GM19023 (cell line): ENCODE results near the gene ORAI2.
A peak's percentile ranks its signal among the peaks of the same experiment; 100 is the strongest.
"Not testable (repeated sequence)": the region's sequence is repeated elsewhere in the genome, so short reads cannot be mapped to it uniquely, and the experiment has no call there.

Source experiments
- ATAC-seq: cut with Tn5 transposase; IDR thresholded peaks from one replicate; pipeline ENCODE4 v1.9.1; 2021; ENCODE audit warnings: mild to moderate bottlenecking, moderate library complexity; ENCODE audit not compliant: unreplicated experiment

The ORAI2 gene

GRCh38 chr7:102433219-102434038, at the start of gene ORAI2:
TSS of gene ORAI2 (plus strand) at chr7:102433575. CDS start at chr7:102438957, 5,382 bp downstream.
- peak; percentile 67 for ATAC-seq

- ATAC-seq = no peak
Observed at GRCh38 chr7:102387064-102387463, 46.3 kb upstream of the ORAI2 start.

GRCh38 chr7:102389810-102390209, 43.6 kb upstream of the ORAI2 start:
- no peak for ATAC-seq

- ATAC-seq = no peak
Observed at GRCh38 chr7:102390697-102391484, 42.5 kb upstream of the ORAI2 start.

GRCh38 chr7:102392330-102392729, 41.0 kb upstream of the ORAI2 start:
- no peak for ATAC-seq

- no peak for ATAC-seq
Observed at GRCh38 chr7:102393467-102393866, 39.9 kb upstream of the ORAI2 start.

GRCh38 chr7:102395592-102395872, 37.8 kb upstream of the ORAI2 start:
- no peak for ATAC-seq

- peak; percentile 98 for ATAC-seq
Observed at GRCh38 chr7:102395873-102396709, 37.3 kb upstream of the ORAI2 start, which contains the start of gene PRKRIP1. TSS of gene PRKRIP1 (plus strand) at chr7:102396363. CDS start at chr7:102396412, 49 bp downstream.

GRCh38 chr7:102396710-102397019, 36.7 kb upstream of the ORAI2 start:
- ATAC-seq = peak; percentile 4

- no peak for ATAC-seq
Observed at GRCh38 chr7:102398543-102398942, 34.8 kb upstream of the ORAI2 start.

GRCh38 chr7:102400360-102400759, 33.0 kb upstream of the ORAI2 start:
- no peak for ATAC-seq

GRCh38 chr7:102403563-102403962, 29.8 kb upstream of the ORAI2 start:
- ATAC-seq = no peak

- peak; percentile 85 for ATAC-seq
Observed at GRCh38 chr7:102404005-102404861, 29.1 kb upstream of the ORAI2 start.

- ATAC-seq = not testable (repeated sequence)
Observed at GRCh38 chr7:102404862-102405188, 28.6 kb upstream of the ORAI2 start.

- no peak for ATAC-seq
Observed at GRCh38 chr7:102407910-102408309, 25.5 kb upstream of the ORAI2 start.

- ATAC-seq = not testable (repeated sequence)
Observed at GRCh38 chr7:102408530-102408929, 24.8 kb upstream of the ORAI2 start.

- ATAC-seq = no peak
Observed at GRCh38 chr7:102409340-102409739, 24.0 kb upstream of the ORAI2 start.

- no peak for ATAC-seq
Observed at GRCh38 chr7:102410123-102410522, 23.3 kb upstream of the ORAI2 start.

GRCh38 chr7:102410918-102411317, 22.5 kb upstream of the ORAI2 start:
- ATAC-seq = no peak

GRCh38 chr7:102412548-102412947, 20.8 kb upstream of the ORAI2 start:
- no peak for ATAC-seq

- no peak for ATAC-seq
Observed at GRCh38 chr7:102413091-102413490, 20.3 kb upstream of the ORAI2 start.
